Heart right ventricle (tissue), 16 donors: ENCODE results near the gene UPK1B. TPM values are rescaled to one million over a fixed set of nuclear protein-coding genes. Genes with fewer than 3 reads are reported as not detected.
"Not testable (repeated sequence)": the region's sequence is repeated elsewhere in the genome, so short reads cannot be mapped to it uniquely, and the experiment has no call there.

Experiments used
- ATAC-seq, 8 donors: fragments of 200-7000 bp; cut with Tn5 transposase; one replicate each; pipeline ENCODE4 v1.9.1; 2020; ENCODE audit warnings: mild to moderate bottlenecking in 8 of 8, moderate library complexity in 8 of 8, moderate number of reproducible peaks in 1 of 8
- DNase-seq, 2 donors: peaks; one replicate each; pipeline ENCODE4 v3.0.0-alpha.2; 2020
- H3K27ac ChIP-seq, 10 donors: fragments of 200-600 bp; sonication (generic) in 2 of 10; one replicate each; pipeline versions ENCODE4 v1.5.0 to v1.8.0; 2020 to 2022; ENCODE audit warnings: mild to moderate bottlenecking in 3 of 10
- H3K27me3 ChIP-seq, 7 donors: fragments of 200-600 bp; one replicate each; pipeline ENCODE4 v1.8.0; 2021 to 2022; ENCODE audit warnings: mild to moderate bottlenecking in 2 of 7
- H3K36me3 ChIP-seq, 9 donors: fragments of 200-600 bp; sonication (generic) in 1 of 9; one replicate each; pipeline versions ENCODE4 v1.5.0 to v1.8.0; 2020 to 2022; ENCODE audit warnings: mild to moderate bottlenecking in 2 of 9
- H3K4me1 ChIP-seq, 9 donors: fragments of 200-600 bp; sonication (generic) in 1 of 9; one replicate each; pipeline versions ENCODE4 v1.5.0 to v1.8.0; 2020 to 2022; ENCODE audit warnings: mild to moderate bottlenecking in 4 of 9
- H3K4me3 ChIP-seq, 10 donors: fragments of 200-600 bp; sonication (generic) in 2 of 10; one replicate each; pipeline versions ENCODE4 v1.5.0 to v1.8.0; 2020 to 2022; ENCODE audit warnings: mild to moderate bottlenecking in 7 of 10, moderate library complexity in 2 of 10
- H3K9me3 ChIP-seq, 11 donors: fragments of 200-600 bp in 10 of 11; sonication (generic) in 2 of 11; one replicate each; pipeline versions ENCODE4 v1.5.0 to v1.8.0; 2013 to 2022; ENCODE audit warnings: mild to moderate bottlenecking in 2 of 11, control low read depth in 1 of 11, moderate library complexity in 1 of 11
- CTCF ChIP-seq, 9 donors: fragments of 200-600 bp; sonication (generic) in 2 of 9; IDR thresholded peaks; one replicate each; pipeline versions ENCODE4 v1.5.0 to v1.8.0; 2021 to 2022; ENCODE audit warnings: antibody characterized with exemption in 9 of 9, mild to moderate bottlenecking in 5 of 9, moderate library complexity in 1 of 9
- WGBS, 2 donors: extraction: QIAGEN DNeasy Blood & Tissue Kit; methylation state at CpG; one replicate each; pipeline ENCODE4 v1.1.7; 2013; ENCODE audit warnings: inconsistent platforms in 1 of 2; 5-methylcytosine and 5-hydroxymethylcytosine counted together
- intact Hi-C, 10 donors: fragments of 100-400 bp; cut with DNase I; formaldehyde crosslinking; loops; one replicate each; pipeline versions ENCODE4 v1.11.1 to v1.14.2; 2022
- polyA plus RNA-seq, 2 donors: library from polyadenylated mRNA; stranded (reverse); fragments of 200-250 nt; gene quantifications; one replicate each; pipeline ENCODE4 v1.2.3, GENCODE V29; 2013
- total RNA-seq, 10 donors: library from RNA; stranded (reverse); fragmentation: NEBNext Ultra II Directional in 3 of 10; extraction: Animal tissue kit (Norgen Biotek cat#: 25700) in 3 of 10; gene quantifications; one replicate each; pipeline versions ENCODE4 v1.2.1 to v1.2.4, GENCODE V29; 2021 to 2023
- donor health status: Arrhythmogenic right ventricular cardiomyopathy.
- donor health status: ischemic (EF 13 %, LVEDD 7.1; RV severe dilation, severe dysfunction).
- donor health status: healthy with polysubstance abuse.
- donor health status: DM: no; HTN: yes; CAD: no.
- donor health status: DM: no; HTN: no; CAD: no.
- donor health status: ischemic (EF 25% LVEDD 6.9; RV normal size, moderate dysfunction).
- donor health status: ischemic (EF 25% LVEDD 5.7; RV mildly dilated, moderate dysfunction).
- donor health status: healthy.
- donor health status: DM: yes; HTN: yes; CAD: no.
- donor health status: Ischemic cardiomyopathy.
- donor health status: ischemic (EF 35%, LVEDD 5.7; RV mildly dilated, moderate dysfunction).
- donor health status: nonischemic (EF 11% LVEDD 7.7; RV severe dilation, severe dysfunction).
- donor health status: DM: yes; HTN: yes; CAD: no.
- donor health status: PGD.
- donor health status: ischemic (EF 29% LVEDD 5.4; RV normal size, mild dysfunction).
- donor health status: nonischemic (EF 23%, LVEDD 6.1; RV moderate dilation, normal function).

The UPK1B gene
- total and polyA plus RNA-seq, 12 donors, result 1.1 TPM; not detected in 11

- peaks cover 3 to 51% (median 34%) of the 10 kb centered on the region in 9 donors for H3K4me1 ChIP-seq
- 3 to 4% methylated on average over 16 of the region's 16 CpGs for WGBS, 2 donors
- intact Hi-C loops, result loop anchor here in 5 of 10 donors (2.0 to 10.0 kb wide), 3 partner anchors 55 to 355 kb away; partner anchors contain the start of genes ARHGAP31 (in 1 of the 5) and TEX55 (in 1 of the 5)
- no peaks in the 10 kb centered on the region for H3K9me3 ChIP-seq
- peak overlapping the region; percentile 57 to 90 (median 86) for H3K4me3 ChIP-seq
- H3K27me3 ChIP-seq, result no peaks in the 10 kb centered on the region
- DNase-seq (peak; percentile 21 to 42), ATAC-seq (peak in 6 of 8 donors; percentile 4 to 48 (median 14))
- peaks cover 0 to 19% (median 0%) of the 10 kb centered on the region in 9 donors for H3K36me3 ChIP-seq
- H3K27ac ChIP-seq, result peak overlapping the region; percentile 90 to 98 (median 93)
- no peak for TF ChIP-seq CTCF (IDR thresholded peaks at IDR 0.05)
These were observed 66.7 kb downstream of the UPK1B start for GRCh38 chr3:119240101-119240590.

- DNase-seq, result peak; percentile 86 to 89
- Histone ChIP-seq H3K9me3 (no peaks in the 10 kb centered on the region), H3K27ac (peak within 1 kb of the TSS; percentile 90 to 98 (median 93)), H3K27me3 (no peaks in the 10 kb centered on the region), H3K4me1 (peaks cover 3 to 50% (median 34%) of the 10 kb centered on the region in 9 donors), H3K4me3 (peak within 1 kb of the TSS; percentile 57 to 90 (median 86)), H3K36me3 (peaks cover 0 to 12% (median 0%) of the 10 kb centered on the region in 9 donors)
- WGBS, 2 donors, result 2% methylated on average over 70 of the region's 70 CpGs
- TF ChIP-seq CTCF (IDR thresholded peaks at IDR 0.05), result no peak
- ATAC-seq, result peak; percentile 95 to 97 (median 96)
- intact Hi-C loops, result loop anchor here in 5 of 10 donors (2.0 to 10.0 kb wide), 3 partner anchors 54 to 356 kb away; partner anchors contain the start of genes ARHGAP31 (in 1 of the 5) and TEX55 (in 1 of the 5)
These were observed 67.4 kb downstream of the UPK1B start, which contains the start of gene B4GALT4 for GRCh38 chr3:119240591-119241434. Gene B4GALT4 (minus strand): TSS chr3:119240878. CDS start chr3:119230099, 10,779 bp downstream.

DNA sequence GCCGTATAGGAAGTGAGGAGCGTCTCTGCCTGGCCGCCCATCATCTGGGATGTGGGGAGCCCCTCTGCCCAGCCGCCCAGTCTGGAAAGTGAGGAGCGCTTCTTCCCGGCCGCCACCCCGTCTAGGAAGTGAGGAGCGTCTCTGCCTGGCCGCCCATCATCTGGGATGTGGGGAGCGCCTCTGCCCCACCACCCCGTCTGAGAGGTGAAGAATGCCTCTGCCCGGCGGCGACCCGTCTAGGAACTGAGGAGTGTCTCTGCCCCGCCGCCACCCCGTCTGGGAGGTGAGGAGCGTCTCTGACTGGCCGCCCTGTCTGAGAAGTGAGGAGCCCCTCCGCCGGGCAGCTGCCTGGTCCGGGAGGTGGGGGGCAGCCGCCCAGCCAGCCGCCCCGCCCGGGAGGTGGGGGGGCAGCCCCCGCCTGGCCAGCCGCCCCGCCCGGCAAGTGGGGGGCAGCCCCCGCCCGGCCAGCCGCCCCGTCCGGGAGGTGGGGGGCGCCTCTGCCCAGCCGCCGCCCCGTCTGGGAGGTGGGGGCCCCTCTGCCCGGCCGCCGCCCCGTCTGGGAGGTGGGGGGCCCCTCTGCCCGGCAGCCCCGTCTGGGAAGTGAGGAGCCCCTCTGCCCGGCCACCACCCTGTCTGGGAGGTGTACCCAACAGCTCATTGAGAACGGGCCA is 69.1 kb downstream of the UPK1B start:
- not testable (repeated sequence) for H3K9me3 ChIP-seq, DNase-seq, H3K27me3 ChIP-seq, H3K36me3 ChIP-seq, H3K27ac ChIP-seq, H3K4me3 ChIP-seq, ATAC-seq
- intact Hi-C loops, result loop anchor here in 5 of 10 donors (5.0 to 10.0 kb wide), 2 partner anchors 95 to 358 kb away; partner anchors contain the start of gene TEX55 (in 1 of the 5)
- H3K4me1 ChIP-seq, result peaks cover 3 to 45% (median 34%) of the 10 kb centered on the region in 9 donors
- 91 to 96% methylated on average over 32 to 48 of the region's 49 CpGs for WGBS, 2 donors

- WGBS, 2 donors, result 79 to 80% methylated on average over 6 of the region's 7 CpGs
- not testable (repeated sequence) for ATAC-seq, H3K27ac ChIP-seq, DNase-seq, H3K9me3 ChIP-seq, H3K27me3 ChIP-seq, H3K4me3 ChIP-seq, H3K36me3 ChIP-seq
- intact Hi-C loops, result loop anchor here in 5 of 10 donors (5.0 to 10.0 kb wide), 2 partner anchors 96 to 358 kb away; partner anchors contain the start of gene TEX55 (in 1 of the 5)
- peaks cover 3 to 40% (median 31%) of the 10 kb centered on the region in 9 donors for H3K4me1 ChIP-seq
These were observed 69.7 kb downstream of the UPK1B start for GRCh38 chr3:119243058-119243529.
